Calu3 (cell line): Measurements from ENCODE around the gene PDLIM5. TPM values are rescaled to one million over a fixed set of nuclear protein-coding genes. Genes with fewer than 3 reads are reported as not detected.
A peak's percentile ranks its signal among the peaks of the same experiment; 100 is the strongest.
"Not testable (repeated sequence)": the region's sequence is repeated elsewhere in the genome, so short reads cannot be mapped to it uniquely, and the experiment has no call there.

ENCODE experiments used
- BruUV-seq: library from RNA; stranded (reverse); fragments of 400-500 nt; replicated peaks from 2 replicates; lab custom pipeline; 2021; lab: Mats Ljungman, UMichigan
- CTCF ChIA-PET: fragments of 300-600 bp; sonication (Branson Sonifier 250); formaldehyde crosslinking; loops from one replicate; lab custom pipeline; 2022; ENCODE audit warnings: antibody characterized with exemption; lab: Charles Lee
- DNase-seq: peaks from one replicate; pipeline ENCODE4 v3.0.0; 2022
- H3K27ac Mint-ChIP-seq: one replicate; pipeline ENCODE4 v1.8.0; 2022; ENCODE audit warnings: mixed read lengths; ENCODE audit not compliant: unreplicated experiment
- H3K27me3 Mint-ChIP-seq: one replicate; pipeline ENCODE4 v1.8.0; 2022; ENCODE audit warnings: mixed read lengths; ENCODE audit not compliant: unreplicated experiment
- H3K36me3 Mint-ChIP-seq: one replicate; pipeline ENCODE4 v1.8.0; 2022; ENCODE audit warnings: mild to moderate bottlenecking, moderate library complexity, mixed read lengths; ENCODE audit not compliant: insufficient read depth, unreplicated experiment
- H3K4me1 Mint-ChIP-seq: one replicate; pipeline ENCODE4 v1.8.0; 2022; ENCODE audit warnings: mild to moderate bottlenecking, low read depth, mixed read lengths; ENCODE audit not compliant: unreplicated experiment
- H3K4me3 Mint-ChIP-seq: one replicate; pipeline ENCODE4 v1.8.0; 2022; ENCODE audit warnings: mild to moderate bottlenecking, low read depth, moderate library complexity, mixed read lengths; ENCODE audit not compliant: unreplicated experiment
- H3K9me3 Mint-ChIP-seq: one replicate; pipeline ENCODE4 v1.8.0; 2022; ENCODE audit warnings: low read depth, mixed read lengths; ENCODE audit not compliant: unreplicated experiment
- CTCF ChIP-seq: fragments of 200-600 bp; IDR thresholded peaks from one replicate; pipeline ENCODE4 v1.8.0; 2022; ENCODE audit warnings: antibody characterized with exemption; ENCODE audit not compliant: unreplicated experiment
- intact Hi-C: fragments of 100-400 bp; cut with micrococcal nuclease; formaldehyde crosslinking; loops from one replicate; pipeline ENCODE4 v1.10.0; 2022; ENCODE audit not compliant: unreplicated experiment
- total RNA-seq: library from RNA; stranded (reverse); gene quantifications from 2 replicates; pipeline ENCODE4 v1.2.3, GENCODE V29; 2022

PDLIM5 gene
- total RNA-seq, 1 experiment from 2014 or later = 122 TPM

- intact Hi-C loops = no loop called here
- DNase-seq = no peak
- H3K36me3 Mint-ChIP-seq = peaks cover 13% of the 10 kb centered on the region
- no TSS peak for BruUV-seq
- no peak for TF ChIP-seq CTCF
- H3K27me3 Mint-ChIP-seq = no peaks in the 10 kb centered on the region
- H3K4me3 Mint-ChIP-seq = no peak overlapping the region
- no peaks in the 10 kb centered on the region for H3K9me3 Mint-ChIP-seq
- H3K27ac Mint-ChIP-seq = no peak overlapping the region
- CTCF ChIA-PET = no interaction called here
- peaks cover 23% of the 10 kb centered on the region for H3K4me1 Mint-ChIP-seq
These were observed 100.2 kb downstream of the PDLIM5 start for GRCh38 chr4:94551643-94552564.

GRCh38 chr4:94556047-94556446, 104.3 kb downstream of the PDLIM5 start:
- H3K27ac Mint-ChIP-seq, H3K9me3 Mint-ChIP-seq, CTCF ChIA-PET, BruUV-seq, H3K27me3 Mint-ChIP-seq, H3K4me3 Mint-ChIP-seq, H3K36me3 Mint-ChIP-seq, intact Hi-C loops, DNase-seq: not testable (repeated sequence)
- H3K4me1 Mint-ChIP-seq = peaks cover 17% of the 10 kb centered on the region

GRCh38 chr4:94557632-94558031, 105.9 kb downstream of the PDLIM5 start:
- H3K9me3 Mint-ChIP-seq, H3K4me3 Mint-ChIP-seq, intact Hi-C loops, CTCF ChIA-PET, H3K36me3 Mint-ChIP-seq, H3K27me3 Mint-ChIP-seq, H3K27ac Mint-ChIP-seq, DNase-seq, BruUV-seq: not testable (repeated sequence)
- H3K4me1 Mint-ChIP-seq = peaks cover 31% of the 10 kb centered on the region

GRCh38 chr4:94558392-94558904, 106.7 kb downstream of the PDLIM5 start:
- TF ChIP-seq CTCF = no peak
- Mint-ChIP-seq H3K4me1 (peaks cover 31% of the 10 kb centered on the region), H3K27me3 (no peaks in the 10 kb centered on the region), H3K27ac (peak overlapping the region; percentile 20), H3K9me3 (no peaks in the 10 kb centered on the region), H3K36me3 (no peaks in the 10 kb centered on the region), H3K4me3 (no peak overlapping the region)
- CTCF ChIA-PET = no interaction called here
- DNase-seq = no peak
- BruUV-seq = no TSS peak
- intact Hi-C loops = no loop called here

GRCh38 chr4:94559351-94559806, 107.6 kb downstream of the PDLIM5 start:
- CTCF ChIA-PET = no interaction called here
- Mint-ChIP-seq H3K4me1 (peaks cover 36% of the 10 kb centered on the region), H3K27me3 (no peaks in the 10 kb centered on the region), H3K36me3 (no peaks in the 10 kb centered on the region), H3K4me3 (no peak overlapping the region), H3K27ac (peak overlapping the region; percentile 30), H3K9me3 (no peaks in the 10 kb centered on the region)
- BruUV-seq = no TSS peak
- TF ChIP-seq CTCF = no peak
- DNase-seq = no peak
- intact Hi-C loops = no loop called here
